ENCODE results near the gene OR2T35. TPM values are rescaled to one million over a fixed set of nuclear protein-coding genes. Genes with fewer than 3 reads are reported as not detected.
A peak's percentile ranks its signal among the peaks of the same experiment; 100 is the strongest.

Gene OR2T35
- total RNA-seq, 1 donor from 2014 or later: not detected

DNA sequence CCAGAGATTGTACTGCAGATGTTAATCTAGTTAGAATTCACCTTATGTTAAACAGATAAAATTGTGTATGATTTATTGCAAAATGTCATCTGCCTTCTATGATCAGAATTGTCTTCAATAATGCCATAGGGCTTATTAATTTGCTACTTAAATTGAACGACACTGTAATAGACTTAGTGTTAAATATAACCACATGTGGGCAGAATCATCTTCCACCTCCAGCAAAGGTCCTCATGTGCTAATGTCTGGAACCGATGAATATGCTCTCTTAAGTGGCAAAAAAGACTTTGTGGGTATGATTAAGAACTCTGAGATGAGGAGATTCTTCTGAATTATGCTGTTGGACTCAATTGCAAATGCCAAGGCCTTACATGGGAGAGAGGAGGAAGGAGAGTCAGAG lies 14.5 kb downstream of the OR2T35 start:
- no peaks in the 10 kb centered on the region for H3K27me3 Mint-ChIP-seq (ENCODE audit: low read depth)
- H3K4me1 Mint-ChIP-seq: no peaks in the 10 kb centered on the region
- peaks cover 4% of the 10 kb centered on the region for H3K9me3 Mint-ChIP-seq
- TF ChIP-seq, protein P1, sequence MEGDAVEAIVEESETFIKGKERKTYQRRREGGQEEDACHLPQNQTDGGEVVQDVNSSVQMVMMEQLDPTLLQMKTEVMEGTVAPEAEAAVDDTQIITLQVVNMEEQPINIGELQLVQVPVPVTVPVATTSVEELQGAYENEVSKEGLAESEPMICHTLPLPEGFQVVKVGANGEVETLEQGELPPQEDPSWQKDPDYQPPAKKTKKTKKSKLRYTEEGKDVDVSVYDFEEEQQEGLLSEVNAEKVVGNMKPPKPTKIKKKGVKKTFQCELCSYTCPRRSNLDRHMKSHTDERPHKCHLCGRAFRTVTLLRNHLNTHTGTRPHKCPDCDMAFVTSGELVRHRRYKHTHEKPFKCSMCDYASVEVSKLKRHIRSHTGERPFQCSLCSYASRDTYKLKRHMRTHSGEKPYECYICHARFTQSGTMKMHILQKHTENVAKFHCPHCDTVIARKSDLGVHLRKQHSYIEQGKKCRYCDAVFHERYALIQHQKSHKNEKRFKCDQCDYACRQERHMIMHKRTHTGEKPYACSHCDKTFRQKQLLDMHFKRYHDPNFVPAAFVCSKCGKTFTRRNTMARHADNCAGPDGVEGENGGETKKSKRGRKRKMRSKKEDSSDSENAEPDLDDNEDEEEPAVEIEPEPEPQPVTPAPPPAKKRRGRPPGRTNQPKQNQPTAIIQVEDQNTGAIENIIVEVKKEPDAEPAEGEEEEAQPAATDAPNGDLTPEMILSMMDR (conservative IDR thresholded peaks at IDR 0.05): no peak
- peaks cover 4% of the 10 kb centered on the region for H3K36me3 Mint-ChIP-seq (ENCODE audit: low read depth)
- no peak for DNase-seq (ENCODE audit: low read depth, low spot score)
- H3K4me3 Mint-ChIP-seq: no peak overlapping the region
- no peak overlapping the region for H3K27ac Mint-ChIP-seq (ENCODE audit: unreplicated experiment)

DNA sequence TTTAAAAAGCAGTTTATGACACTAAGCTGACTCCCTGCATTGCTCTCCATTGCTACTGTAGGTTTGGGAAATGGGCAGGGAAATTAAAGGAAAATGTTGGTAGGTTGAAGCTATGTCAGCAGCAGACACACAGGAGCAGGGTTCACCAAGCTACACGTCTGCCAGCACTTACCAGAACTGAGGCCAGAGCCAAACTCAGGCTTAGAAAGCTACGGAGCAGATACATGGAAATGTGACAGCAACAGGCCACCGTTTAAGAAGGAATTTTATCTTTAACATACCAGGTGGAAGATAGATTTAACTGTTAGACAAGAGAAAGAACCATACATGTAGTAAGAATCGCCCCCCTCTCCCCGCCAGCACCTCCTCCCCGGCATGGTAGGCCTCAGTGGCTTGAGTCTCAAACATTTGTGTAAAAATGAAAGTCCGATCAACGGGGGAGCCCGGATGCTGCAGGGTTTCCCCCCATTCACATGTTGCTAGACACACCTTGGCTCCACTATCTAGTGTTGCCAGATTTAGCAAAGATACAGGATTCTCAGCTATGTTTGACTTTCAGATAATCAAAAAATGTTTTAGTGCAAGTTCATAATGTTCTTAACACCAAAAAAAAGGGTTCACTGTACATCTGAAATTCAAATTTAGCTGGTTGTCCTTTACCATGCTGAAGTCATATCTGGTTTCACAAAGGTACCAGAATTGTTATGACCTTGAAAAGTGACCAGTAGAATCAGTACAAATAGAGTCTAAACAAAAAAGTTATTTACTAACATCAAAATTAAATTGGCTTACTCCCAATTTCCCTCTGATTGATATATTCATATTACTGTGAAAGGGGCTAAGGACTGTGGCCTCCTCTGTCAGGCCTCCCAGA lies 16.9 kb downstream of the OR2T35 start:
- peaks cover 4% of the 10 kb centered on the region for H3K9me3 Mint-ChIP-seq
- H3K4me1 Mint-ChIP-seq: no peaks in the 10 kb centered on the region
- no peak overlapping the region for H3K4me3 Mint-ChIP-seq
- TF ChIP-seq, protein P1 (conservative IDR thresholded peaks at IDR 0.05): no peak
- H3K27me3 Mint-ChIP-seq (ENCODE audit: low read depth): no peaks in the 10 kb centered on the region
- peaks cover 4% of the 10 kb centered on the region for H3K36me3 Mint-ChIP-seq (ENCODE audit: low read depth)
- H3K27ac Mint-ChIP-seq (ENCODE audit: unreplicated experiment): no peak overlapping the region
- no peak for DNase-seq (ENCODE audit: low read depth, low spot score)

DNA sequence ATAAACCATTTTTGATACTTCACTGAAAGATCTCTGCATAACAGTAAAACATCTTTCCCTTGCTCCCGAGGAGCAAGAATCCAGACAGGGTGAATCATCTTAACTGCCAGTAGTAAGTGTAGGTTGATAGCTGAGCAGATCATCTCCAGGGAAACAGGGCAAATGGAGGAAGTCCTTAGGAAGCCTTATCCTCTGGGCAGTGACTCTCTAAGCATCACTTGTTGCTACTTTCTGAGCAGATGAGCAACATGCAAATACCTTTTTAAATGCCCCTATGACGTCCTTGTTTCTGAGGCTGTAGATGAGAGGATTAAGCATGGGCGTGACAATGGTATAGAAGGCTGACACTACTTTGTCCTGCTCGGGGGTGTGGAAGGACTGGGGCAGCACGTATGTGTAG lies 19.1 kb downstream of the OR2T35 start:
- no peak for DNase-seq (ENCODE audit: low read depth, low spot score)
- peaks cover 10% of the 10 kb centered on the region for H3K9me3 Mint-ChIP-seq
- H3K27ac Mint-ChIP-seq (ENCODE audit: unreplicated experiment): no peak overlapping the region
- H3K27me3 Mint-ChIP-seq (ENCODE audit: low read depth): no peaks in the 10 kb centered on the region
- peaks cover 4% of the 10 kb centered on the region for H3K36me3 Mint-ChIP-seq (ENCODE audit: low read depth)
- H3K4me3 Mint-ChIP-seq: no peak overlapping the region
- TF ChIP-seq, protein P1 (conservative IDR thresholded peaks at IDR 0.05): no peak
- no peaks in the 10 kb centered on the region for H3K4me1 Mint-ChIP-seq

DNA sequence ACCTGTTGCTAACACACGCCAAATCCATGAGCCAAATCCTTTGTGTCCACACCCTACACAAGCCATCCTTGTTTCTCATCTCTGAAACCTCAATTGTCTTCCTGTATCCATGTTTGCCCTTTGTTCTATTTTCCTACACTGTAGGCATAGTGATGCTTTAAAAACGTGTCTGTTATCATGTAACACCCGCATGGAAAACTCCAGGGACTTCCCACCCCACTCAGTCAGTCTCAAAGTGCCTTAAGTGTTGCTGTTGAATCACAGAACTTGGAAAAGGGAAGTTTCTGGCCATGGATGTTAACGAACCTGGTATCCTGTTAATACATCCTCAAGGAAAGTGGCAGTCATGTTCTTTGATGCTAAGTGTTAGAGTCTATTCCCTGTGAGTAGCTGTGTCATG lies 19.9 kb downstream of the OR2T35 start:
- TF ChIP-seq, protein P1 (conservative IDR thresholded peaks at IDR 0.05): no peak
- Mint-ChIP-seq H3K4me1 (no peaks in the 10 kb centered on the region), H3K9me3 (peaks cover 12% of the 10 kb centered on the region), H3K27me3 (ENCODE audit: low read depth) (no peaks in the 10 kb centered on the region), H3K36me3 (ENCODE audit: low read depth) (peaks cover 4% of the 10 kb centered on the region), H3K4me3 (no peak overlapping the region), H3K27ac (ENCODE audit: unreplicated experiment) (no peak overlapping the region)
- no peak for DNase-seq (ENCODE audit: low read depth, low spot score)

DNA sequence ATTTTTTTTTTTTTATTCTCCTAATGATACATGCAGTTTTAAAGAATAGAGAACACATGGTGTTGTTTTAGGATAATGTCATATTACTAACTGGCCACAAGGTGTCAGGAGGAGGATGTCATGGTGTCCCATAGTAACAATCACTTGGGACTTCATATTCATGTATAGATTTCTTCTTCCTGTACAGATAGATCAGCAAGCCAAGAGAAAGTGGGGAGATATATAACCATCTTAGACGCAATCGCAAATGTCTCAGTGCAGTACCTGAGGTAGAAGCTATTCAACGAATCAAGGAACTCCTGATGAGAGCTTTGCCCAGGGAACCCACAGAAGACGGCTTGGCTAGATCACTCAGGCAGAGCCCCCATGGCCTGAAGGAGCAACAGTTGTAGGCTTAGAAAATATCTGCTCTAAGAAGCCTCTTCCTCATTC lies 22.5 kb downstream of the OR2T35 start:
- H3K9me3 Mint-ChIP-seq: peaks cover 22% of the 10 kb centered on the region
- no peaks in the 10 kb centered on the region for H3K27me3 Mint-ChIP-seq (ENCODE audit: low read depth)
- H3K27ac Mint-ChIP-seq (ENCODE audit: unreplicated experiment): no peak overlapping the region
- H3K4me3 Mint-ChIP-seq: no peak overlapping the region
- H3K4me1 Mint-ChIP-seq: no peaks in the 10 kb centered on the region
- no peaks in the 10 kb centered on the region for H3K36me3 Mint-ChIP-seq (ENCODE audit: low read depth)
- DNase-seq (ENCODE audit: low read depth, low spot score): no peak
- TF ChIP-seq, protein P1 (conservative IDR thresholded peaks at IDR 0.05): peak; percentile 52
